SKM-1 (cell line): ENCODE data around the gene KRT16.
"Not testable (repeated sequence)": the region's sequence is repeated elsewhere in the genome, so short reads cannot be mapped to it uniquely, and the experiment has no call there.

Experiments used
- DNase-seq: peaks from one replicate; lab custom pipeline; 2025; ENCODE audit not compliant: unreplicated experiment; lab: John Stamatoyannopoulos, UW

The KRT16 gene

DNA sequence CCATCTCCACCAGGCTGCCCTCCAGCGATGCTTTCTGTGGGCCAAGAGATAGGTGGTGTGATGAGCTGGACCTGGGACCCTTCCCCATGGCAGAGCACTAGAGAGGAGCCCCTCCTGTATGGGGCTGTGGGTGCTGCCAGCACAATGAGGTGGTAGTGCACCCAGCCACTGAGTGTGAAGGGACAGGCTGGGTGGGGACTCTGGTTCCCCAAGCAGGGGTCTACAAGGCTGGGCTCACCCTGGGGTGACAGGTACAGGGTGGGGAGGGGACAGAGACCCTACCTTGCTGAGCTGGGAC is 15.5 kb upstream of the KRT16 start:
- not testable (repeated sequence) for DNase-seq

DNA sequence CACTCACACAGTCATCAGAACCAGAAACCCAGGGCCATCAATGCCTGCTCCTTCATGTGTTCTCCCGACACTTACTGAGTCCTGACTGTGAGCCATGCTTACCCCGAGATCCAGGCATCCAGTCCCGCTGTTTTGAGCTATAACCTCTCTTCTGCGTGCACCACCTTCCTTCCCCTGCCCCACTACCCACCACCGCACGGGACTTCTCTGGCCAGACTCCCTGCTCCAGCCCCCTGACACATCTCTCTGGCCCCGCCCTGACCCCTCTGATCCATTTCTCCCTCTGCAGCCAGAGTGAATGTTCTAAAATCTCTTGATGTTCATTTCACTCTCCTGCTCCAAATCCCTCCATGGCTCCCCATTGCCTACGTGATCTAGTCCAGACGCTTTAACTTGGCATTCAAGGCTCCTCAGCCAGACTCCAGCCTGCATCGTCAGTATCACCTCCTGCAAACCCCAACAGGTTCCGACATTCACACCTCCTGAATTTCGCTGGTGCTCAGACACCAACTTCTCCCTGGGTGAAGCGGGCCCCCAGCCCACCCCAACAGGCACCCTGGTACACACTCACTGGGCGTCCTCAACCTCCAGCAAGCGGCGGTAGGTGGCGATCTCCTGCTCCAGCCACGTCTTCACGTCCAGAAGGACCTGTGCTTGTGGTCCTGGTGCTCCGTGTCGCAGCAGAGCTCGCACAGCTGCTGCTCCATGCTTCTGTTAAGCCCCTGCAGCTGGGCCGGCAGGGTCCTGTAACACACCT is 14.9 kb upstream of the KRT16 start:
- DNase-seq = no peak

DNA sequence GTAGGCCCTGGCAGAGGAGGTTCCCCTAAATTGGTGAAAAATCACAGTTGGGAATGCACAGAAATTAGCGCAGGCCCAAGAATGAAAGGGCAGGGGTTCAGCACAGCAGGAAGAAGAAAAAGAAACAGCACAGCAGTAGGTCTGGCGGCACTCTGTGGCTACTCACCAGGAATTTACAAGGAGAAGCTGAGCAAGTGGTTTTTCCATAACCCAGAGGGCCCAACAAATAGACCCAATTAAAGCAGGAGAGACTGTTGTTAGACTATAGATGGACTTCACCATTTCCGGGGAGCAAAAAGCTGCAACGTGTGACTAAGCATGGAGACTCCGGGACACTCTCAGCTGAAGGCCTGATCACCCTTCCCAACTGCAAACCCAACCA is 14.3 kb upstream of the KRT16 start:
- not testable (repeated sequence) for DNase-seq

DNA sequence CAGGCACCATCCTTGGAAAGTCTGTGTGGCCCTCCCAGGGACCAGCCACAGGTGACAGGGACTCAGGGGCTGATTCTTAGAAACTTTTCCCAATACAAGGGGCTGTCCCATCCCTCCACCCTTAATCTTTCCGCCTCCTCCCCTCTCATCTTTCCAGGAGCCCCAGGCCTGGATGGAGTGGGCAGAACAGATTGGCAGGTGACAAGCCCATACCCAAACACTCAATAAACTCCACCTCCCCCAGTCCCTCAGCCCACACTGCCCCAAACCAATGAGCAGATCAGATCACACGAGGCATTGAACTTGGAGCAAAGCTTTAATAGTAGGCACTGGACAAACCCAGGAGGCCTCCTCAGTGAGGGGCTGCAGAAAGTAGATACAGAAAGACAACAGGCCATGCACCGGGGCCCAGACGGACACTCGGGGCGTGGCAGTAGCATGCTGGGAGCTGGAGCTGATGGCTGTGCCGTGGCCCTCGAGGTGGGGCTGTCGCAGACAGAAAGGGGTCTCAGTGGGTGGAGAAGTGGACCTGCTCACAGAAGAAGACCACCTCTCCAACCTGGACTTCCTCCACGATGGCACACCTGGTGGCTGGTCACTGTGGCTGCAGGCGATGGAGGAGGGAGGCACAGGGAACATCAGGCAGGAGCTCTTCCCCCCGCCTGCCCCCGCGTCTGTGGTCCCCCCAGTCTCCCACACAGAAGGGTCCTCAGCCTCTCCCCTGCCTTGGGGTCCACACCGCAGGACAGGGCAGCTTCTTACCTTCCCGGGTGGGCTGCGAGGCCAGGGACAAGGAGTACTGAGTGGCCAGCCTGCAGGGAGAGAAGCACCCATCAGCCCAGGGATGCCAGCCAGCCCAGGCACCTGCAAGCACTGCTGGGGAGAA is 13.7 kb upstream of the KRT16 start:
- DNase-seq = not testable (repeated sequence)

DNA sequence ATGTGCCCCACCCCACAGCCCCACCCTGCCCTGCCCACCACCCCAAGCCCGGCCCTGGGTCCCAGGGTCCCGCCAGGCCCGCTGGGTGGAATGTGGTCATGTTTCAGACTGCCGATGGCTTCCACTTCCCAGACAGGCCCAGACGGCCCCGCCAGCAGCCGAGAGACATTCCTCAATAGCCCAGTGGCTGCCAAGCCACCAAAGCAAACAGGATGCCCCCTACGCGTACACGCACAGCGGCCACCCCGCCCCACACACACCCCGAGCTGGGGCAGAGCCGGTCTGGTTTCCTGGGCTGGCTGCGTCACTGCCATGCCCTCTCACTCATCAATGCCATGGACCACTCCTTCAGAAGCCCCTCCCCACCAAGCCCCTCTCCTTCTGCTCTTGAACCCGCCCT is 13.0 kb upstream of the KRT16 start:
- DNase-seq = no peak

DNA sequence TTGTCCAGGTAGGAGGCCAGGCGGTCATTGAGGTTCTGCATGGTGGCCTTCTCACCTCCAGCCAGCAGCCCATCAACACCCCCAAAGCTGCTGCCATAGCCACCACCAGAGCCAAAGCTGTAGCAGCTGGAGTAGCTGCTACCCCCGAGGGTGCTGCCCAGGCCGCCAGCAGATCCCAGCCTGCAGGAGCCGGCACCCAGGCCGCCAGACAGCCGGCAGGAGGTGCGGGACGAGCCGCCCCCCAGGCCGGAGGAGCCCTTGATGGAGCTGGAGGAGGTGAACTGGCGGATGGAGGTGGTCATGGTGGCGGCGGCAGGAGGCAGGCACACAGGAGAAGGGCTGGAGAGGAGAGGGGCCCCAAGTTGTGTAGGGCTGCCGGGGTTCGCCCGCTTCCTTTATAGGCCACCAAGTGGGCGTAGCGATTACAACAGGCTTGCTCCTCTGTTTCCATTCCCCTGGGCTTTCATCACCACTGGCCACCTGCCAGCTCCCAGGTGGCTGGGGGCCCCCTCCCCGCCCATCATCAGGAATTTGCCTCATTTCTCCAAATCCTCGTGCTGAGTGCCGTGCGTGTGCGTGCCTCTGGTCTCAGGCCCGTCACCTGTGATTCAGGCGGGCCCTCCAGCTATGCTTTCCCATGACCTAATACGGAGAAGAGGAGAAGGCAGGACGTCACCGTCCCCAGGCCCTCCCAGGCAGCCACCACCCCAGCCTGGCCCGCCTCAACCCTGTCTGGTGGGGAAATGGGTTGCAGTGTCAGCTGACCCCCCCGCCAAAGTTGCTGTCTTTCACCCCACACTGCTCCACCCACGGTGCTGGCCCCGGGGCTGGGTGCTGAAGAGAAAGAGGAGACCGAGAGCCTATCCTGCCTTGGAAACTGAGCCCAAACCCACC is 11.9 kb upstream of the KRT16 start, which contains the start of gene KRT17:
KRT17 (minus strand) TSS at position 368 of the 894 bp plus-strand sequence; CDS start at position 302, 66 bp downstream.
- DNase-seq = peak; percentile 8

DNA sequence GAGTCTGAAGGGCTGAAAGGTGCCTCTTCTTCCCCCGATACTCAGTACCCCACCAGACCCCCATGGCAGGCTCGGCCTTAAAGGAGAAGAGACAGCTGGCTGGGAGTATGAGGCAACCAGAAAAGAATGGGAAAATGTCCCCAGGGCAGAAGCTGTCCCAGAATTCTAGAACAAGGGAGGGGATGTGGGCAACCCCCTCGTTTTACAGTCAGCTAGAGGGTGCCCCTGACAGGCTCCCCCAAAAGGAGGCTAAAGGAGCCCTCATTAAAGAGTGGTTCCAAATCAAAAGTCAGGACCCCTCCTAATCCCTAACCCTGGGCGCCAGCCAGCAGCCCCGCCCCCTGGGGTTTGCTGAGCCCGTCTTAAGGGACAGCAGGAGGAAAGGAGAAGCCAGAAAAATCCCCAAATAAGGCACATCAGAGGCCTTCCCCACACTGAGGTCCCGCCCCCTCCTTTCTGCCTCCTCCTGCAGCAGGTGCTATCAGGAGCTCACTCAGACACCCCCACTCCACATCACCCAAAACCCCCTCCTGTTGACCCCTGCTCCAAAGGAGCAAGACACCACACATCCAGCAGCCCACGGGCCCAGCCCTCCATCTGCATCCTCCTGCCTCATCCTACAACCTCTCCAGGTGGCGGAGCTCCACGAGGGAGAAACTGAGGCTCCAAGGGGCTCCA is 10.8 kb upstream of the KRT16 start:
- not testable (repeated sequence) for DNase-seq

DNA sequence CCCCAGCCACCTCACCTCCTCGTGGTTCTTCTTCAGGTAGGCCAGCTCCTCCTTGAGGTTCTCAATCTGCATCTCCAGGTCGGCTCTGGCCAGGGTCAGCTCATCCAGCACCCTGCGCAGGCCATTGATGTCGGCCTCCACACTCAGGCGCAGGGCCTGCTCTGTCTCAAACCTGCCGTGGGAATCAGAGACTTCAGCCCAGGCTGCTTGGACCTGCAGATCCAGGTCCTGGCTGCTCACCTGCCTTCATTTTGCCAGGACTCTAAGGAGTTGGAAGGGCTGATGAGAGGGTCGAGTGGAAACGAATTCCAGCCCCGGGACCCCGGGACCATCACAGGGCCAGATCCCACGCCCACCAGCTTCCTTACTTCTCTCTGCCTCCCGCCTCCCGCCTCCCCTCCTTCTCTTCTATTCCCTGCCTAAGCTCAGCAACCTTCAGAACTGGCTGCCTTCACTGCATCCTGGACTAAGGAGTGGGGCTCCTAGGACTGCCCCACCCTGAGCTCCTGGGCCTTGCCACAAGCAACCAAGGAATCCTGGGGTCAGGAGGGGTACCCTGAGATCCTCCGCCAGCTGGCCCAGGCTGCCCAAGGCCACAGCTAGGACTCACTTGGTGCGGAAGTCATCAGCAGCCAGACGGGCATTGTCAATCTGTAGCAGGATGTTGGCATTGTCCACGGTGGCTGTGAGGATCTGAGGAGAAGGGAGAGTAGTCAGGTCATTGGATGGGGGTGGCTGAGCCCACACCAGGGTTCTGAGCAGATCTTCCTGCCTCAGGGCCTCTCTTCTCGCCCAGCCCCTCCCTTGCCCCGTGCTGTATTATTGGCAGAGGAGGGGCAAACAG is 10.0 kb upstream of the KRT16 start:
- not testable (repeated sequence) for DNase-seq

DNA sequence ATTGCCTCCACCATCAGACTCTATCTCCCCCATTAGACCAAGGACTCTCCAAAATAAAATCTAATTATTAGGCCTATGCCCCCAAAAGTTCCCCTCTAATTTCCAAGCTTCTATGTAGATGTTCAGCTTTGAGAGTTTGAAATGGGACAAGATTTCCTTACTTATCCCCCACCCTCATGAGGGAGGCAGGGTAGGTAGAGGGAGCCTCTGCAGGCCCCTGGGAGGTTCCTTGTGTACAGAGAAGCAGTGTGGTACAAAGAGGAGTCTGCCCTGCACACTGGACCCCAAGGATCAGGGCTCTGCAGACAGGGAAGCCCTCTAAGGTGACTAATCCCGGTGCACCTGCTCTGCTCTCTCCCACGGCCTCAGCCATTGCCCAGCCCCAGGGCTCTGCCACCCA is 9.3 kb upstream of the KRT16 start:
- DNase-seq = no peak

DNA sequence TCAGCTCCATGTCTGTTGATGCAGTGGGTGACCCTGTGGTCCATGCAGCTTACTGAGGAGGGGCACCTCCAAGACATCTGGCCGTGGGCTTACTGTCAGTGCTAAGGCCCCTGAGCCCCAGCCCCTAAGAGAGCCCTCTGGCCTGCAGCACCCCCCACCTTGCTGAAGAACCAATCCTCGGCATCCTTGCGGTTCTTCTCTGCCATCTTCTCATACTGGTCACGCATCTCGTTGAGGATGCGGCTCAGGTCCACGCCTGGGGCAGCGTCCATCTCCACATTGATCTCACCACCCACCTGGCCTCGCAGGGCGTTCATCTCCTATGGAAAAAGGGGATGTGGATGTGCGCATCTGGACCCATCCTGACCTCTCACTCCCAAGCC is 8.9 kb upstream of the KRT16 start:
- DNase-seq = not testable (repeated sequence)

DNA sequence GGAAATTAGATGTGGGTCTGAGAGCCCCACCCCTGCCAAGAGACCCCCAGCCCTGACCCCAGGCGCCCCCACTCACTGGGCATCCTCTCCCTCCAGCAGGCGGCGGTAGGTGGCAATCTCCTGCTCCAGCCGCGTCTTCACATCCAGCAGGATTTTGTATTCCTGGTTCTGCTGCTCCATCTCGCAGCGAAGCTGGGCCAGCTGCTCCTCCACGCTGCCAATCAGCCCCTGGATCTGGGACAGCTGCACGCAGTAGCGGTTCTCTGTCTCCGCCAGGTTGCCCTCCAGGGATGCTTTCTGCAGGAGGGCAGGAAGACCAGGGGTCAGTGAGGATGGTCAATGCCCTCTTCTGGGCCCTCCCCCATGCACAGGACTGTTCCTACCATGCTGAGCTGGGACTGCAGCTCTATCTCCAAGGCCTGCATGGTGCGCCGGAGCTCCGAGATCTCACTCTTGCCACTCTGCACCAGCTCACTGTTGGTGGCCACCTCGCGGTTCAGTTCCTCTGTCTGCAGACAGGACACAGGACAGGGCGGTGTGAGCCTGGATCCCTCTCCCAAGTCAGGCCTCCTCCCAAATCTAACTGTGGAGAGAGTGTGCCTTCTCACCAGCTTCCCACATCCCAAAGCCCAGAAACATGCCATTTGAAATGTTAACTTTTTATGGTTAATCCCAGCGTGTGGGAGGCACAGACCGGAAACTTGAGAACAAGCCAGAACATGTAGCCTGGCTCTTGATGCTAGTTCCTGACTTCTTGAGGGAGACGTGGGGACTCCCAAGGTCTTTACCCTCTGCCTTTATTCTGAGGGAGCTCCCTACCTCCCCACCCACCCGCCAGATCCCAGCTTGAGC is 8.2 kb upstream of the KRT16 start:
- DNase-seq = no peak

DNA sequence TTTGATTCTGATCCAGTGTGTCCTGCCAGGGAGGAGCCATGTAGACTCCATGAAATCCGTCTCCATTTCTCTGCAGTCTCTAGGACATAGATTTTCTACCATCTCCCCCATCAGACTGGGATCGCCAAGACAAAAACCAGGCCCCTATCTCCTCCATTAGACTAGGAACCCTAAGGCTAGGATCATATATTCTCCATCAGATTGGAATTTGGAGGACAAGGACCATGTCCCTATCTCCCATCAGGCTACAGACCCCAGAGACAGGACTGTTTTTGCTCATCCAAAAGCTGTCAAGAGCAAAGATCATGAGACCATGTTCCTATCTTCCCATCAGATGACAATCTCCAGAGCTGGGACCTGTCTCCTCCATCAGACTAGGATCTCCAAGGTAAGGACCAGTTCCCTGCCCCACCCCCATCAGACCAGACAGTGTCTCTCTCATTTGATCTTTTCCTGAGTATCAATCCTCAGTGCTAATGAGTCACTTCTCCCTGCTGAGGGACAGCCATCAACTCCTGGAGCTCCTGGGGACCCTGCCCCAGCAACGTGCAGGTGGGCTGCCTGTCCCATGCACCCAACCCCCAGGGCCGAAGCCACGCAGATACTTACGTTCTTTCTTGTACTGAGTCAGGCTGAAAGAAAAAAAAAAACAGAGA is 7.5 kb upstream of the KRT16 start:
- not testable (repeated sequence) for DNase-seq

DNA sequence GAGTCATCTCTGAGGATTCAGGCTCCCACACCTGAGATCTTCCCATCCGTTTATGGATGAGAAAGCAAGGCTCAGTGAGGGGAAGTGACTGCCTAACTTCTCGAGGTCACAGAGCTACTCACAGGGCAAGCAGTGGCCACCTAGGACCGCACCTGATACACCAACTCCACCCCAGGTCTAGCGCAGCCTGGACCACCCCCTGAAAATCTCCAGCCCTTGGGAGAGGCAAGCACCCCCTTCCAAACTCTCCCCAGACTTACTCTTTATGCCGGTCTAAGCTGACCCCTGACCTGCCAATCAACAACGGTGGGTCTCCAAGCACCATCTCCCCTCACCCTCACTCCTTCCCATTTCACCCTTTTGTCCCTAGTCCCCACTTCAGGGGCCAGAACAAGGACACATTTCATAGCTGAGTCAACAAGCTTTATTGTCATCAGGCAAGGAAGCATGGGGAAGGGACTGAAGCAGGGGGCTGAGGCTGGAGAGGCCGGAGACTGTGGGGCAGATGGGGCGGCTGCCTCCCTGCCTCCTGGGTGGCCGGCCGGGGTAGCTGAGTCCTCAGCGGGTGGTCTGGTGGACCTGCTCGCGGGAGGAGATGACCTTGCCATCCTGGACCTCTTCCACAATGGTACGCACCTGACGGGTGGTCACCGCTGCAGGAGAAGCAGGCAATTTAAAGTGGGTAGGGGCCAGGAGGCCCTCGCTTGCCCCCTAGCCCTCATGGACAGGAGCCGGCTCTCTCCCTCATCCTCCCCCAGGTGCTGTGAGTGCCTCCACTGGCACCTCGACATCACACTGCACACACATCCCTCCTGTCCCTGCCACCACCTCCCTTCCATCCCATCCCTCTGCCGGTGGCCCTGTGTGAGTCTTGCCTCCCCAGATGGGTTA is 6.7 kb upstream of the KRT16 start:
- no peak for DNase-seq

DNA sequence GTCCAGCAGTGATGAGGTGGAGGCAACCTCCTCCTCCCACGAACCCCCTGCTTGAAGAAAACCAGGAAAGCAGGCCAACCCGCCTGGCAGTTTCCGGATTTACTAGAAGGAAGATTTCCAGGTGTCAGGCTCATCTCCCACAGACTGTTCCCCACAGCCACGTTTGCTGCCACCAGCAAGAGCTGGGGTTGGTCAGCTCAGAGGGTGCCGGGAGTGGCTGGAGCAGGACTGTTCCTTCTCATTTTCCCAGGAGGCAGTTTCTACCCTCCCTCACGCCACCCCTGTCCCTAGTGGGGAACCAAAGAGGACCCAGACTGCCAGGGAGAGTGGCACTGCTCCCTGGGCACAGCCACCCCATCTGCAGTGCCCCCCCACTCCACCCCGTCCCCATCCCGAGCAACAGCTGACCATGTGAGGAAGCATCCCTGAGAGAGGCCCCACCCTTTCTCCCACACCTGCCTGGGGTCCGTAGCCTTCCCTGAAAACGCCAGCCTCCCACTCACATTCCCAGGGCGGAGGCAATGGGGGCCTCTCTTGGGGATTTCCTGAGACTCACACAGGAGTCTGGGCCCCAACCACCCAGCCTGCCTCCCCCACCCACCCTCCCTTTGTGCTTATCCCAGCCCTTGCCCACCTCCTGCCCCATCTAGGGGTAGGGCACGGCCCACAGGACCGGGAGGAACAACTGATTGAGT is 5.9 kb upstream of the KRT16 start:
- DNase-seq = no peak

DNA sequence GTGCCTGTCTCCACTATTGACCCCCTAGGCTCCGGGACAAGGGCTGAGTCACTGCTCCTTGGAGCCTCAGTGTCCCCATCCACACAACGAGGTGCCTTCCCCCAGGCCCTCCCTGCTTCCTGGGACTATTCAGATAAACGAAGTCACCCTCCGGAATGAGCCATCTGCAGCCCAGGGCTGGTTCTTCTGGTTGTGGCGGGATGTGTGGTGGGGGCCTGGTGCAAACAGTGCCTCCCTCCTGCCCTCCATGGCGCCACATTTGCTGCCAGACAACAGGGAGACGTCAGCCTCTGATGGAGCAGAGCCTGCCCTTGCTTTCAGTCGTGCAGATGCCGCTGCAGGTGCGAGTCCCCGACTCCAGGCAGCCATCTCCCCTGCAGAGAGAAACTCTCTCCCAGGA is 5.1 kb upstream of the KRT16 start:
- DNase-seq = no peak

DNA sequence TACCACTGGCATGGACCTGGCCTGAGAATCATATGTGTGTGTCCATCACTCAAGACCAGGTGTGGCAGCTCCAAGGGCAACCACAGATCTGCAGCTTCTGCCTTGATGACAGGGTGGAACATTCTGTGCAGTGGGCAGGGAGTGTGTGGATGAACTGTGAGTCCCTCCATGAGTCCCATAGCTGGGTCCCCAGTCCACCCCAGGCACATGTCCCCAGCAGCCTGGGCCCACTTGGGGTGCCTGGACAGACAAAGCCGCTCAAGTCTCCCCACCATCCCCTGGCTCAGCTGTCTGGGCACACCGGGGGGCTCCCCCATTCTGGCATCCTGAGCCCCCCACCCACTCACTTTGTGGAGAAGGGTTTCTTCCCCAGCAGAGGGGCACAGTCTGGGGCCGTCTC is 4.6 kb upstream of the KRT16 start:
- DNase-seq = no peak

DNA sequence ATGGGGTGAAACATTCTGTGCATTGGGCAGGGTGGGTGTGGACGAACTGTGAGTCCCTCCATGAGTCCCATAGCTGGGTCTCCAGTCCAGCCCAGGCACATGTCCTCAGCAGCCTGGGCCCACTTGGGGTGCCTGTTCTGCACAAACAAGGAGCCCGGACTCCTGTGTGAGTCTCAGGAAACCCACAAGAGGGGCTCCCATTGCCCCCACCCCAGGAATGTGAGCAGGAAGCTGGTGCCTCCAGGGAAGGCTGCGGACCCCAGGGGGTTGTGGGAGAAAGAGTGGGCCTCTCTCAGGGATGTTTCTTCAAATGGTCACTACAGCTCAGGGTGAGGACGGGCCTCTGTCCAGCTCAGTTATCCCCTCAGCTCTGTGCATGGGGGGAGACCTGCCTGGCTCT is 3.9 kb upstream of the KRT16 start:
- DNase-seq = not testable (repeated sequence)
